GM23338 (cell line): ENCODE data around the gene TMEM256. TPM values are rescaled to one million over a fixed set of nuclear protein-coding genes. Genes with fewer than 3 reads are reported as not detected.

Source experiments
- ATAC-seq: fragments of 200-7000 bp; cut with Tn5 transposase; 3 replicates; pipeline ENCODE4 v1.9.1; 2020
- DNase-seq: peaks from one replicate; pipeline ENCODE4 v3.0.0-alpha.2; 2015; ENCODE audit warnings: low spot score
- H2AFZ ChIP-seq: fragments of 200-600 bp; sonication (generic); 2 replicates; pipeline ENCODE4 v1.8.0; 2016; ENCODE audit warnings: antibody characterized with exemption, mild to moderate bottlenecking, moderate library complexity
- H3F3A ChIP-seq: fragments of 200-600 bp; sonication (generic); replicated peaks from 2 replicates; pipeline ENCODE4 v1.8.0; 2017; ENCODE audit warnings: antibody characterized with exemption, mixed run types, low read depth
- H3K27ac ChIP-seq: fragments of 200-600 bp; sonication (generic); 2 replicates; pipeline ENCODE4 v1.6.1; 2016; ENCODE audit warnings: low read depth
- H3K27me3 ChIP-seq: fragments of 200-600 bp; sonication (generic); 2 replicates; pipeline ENCODE4 v1.8.0; 2016; ENCODE audit warnings: mild to moderate bottlenecking, mixed run types, moderate library complexity; ENCODE audit not compliant: insufficient read depth
- H3K36me3 ChIP-seq: fragments of 200-600 bp; sonication (generic); 2 replicates; pipeline ENCODE4 v1.8.0; 2016; ENCODE audit warnings: mild to moderate bottlenecking; ENCODE audit not compliant: insufficient read depth
- H3K4me1 ChIP-seq: fragments of 200-600 bp; sonication (generic); 2 replicates; pipeline ENCODE4 v1.8.0; 2016; ENCODE audit warnings: mild to moderate bottlenecking, moderate library complexity; ENCODE audit not compliant: insufficient read depth
- H3K4me2 ChIP-seq: fragments of 200-600 bp; sonication (generic); 2 replicates; pipeline ENCODE4 v1.7.1; 2017; ENCODE audit warnings: mixed run types
- H3K4me3 ChIP-seq: fragments of 200-600 bp; sonication (generic); 2 replicates; pipeline ENCODE4 v1.6.1; 2016; ENCODE audit warnings: mixed run types
- H3K79me2 ChIP-seq: fragments of 200-600 bp; sonication (generic); replicated peaks from 2 replicates; pipeline ENCODE4 v1.8.0; 2017; ENCODE audit warnings: mild to moderate bottlenecking; ENCODE audit not compliant: insufficient read depth
- H3K9me2 ChIP-seq: fragments of 200-600 bp; sonication (generic); 2 replicates; pipeline ENCODE4 v1.8.0; 2017; ENCODE audit not compliant: insufficient read depth
- H4K20me1 ChIP-seq: fragments of 200-600 bp; sonication (generic); replicated peaks from 2 replicates; pipeline ENCODE4 v1.8.0; 2017; ENCODE audit warnings: mild to moderate bottlenecking; ENCODE audit not compliant: insufficient read depth
- H3K27ac Mint-ChIP-seq: 2 replicates; pipeline ENCODE4 v1.8.0; 2020; ENCODE audit warnings: inconsistent platforms, mild to moderate bottlenecking, moderate library complexity, mixed read lengths
- H3K27me3 Mint-ChIP-seq: 3 replicates; pipeline ENCODE4 v1.8.0; 2022; ENCODE audit warnings: low read depth, mild to moderate bottlenecking, moderate library complexity, mixed read lengths, inconsistent platforms; ENCODE audit not compliant: insufficient read depth, poor library complexity
- H3K36me3 Mint-ChIP-seq: 3 replicates; pipeline ENCODE4 v1.8.0; 2021; ENCODE audit warnings: low read depth, mild to moderate bottlenecking, inconsistent platforms, moderate library complexity, mixed read lengths
- H3K4me1 Mint-ChIP-seq: 3 replicates; pipeline ENCODE4 v1.8.0; 2020; ENCODE audit warnings: mild to moderate bottlenecking, inconsistent platforms, mixed read lengths
- H3K4me3 Mint-ChIP-seq: 3 replicates; pipeline ENCODE4 v1.8.0; 2021; ENCODE audit warnings: moderate library complexity, mild to moderate bottlenecking, inconsistent platforms, mixed read lengths
- H3K9me3 Mint-ChIP-seq: 3 replicates; pipeline ENCODE4 v1.8.0; 2020; ENCODE audit warnings: moderate library complexity, mild to moderate bottlenecking, inconsistent platforms, mixed read lengths
- CREB1 ChIP-seq: fragments of 250-450 bp; sonication (Bioruptor Pico); IDR thresholded peaks from 2 replicates; pipeline ENCODE4 v1.5.0; 2020; ENCODE audit warnings: low read depth, mild to moderate bottlenecking, moderate library complexity
- EZH2 ChIP-seq: fragments of 200-600 bp; sonication (generic); IDR thresholded peaks from one replicate; pipeline ENCODE4 v1.8.0; 2017; ENCODE audit warnings: antibody characterized with exemption, mild to moderate bottlenecking, low read depth; ENCODE audit not compliant: unreplicated experiment
- EZH2phosphoT487 ChIP-seq: fragments of 200-600 bp; sonication (generic); IDR thresholded peaks from one replicate; pipeline ENCODE4 v1.8.1; 2018; ENCODE audit warnings: antibody characterized with exemption; ENCODE audit not compliant: unreplicated experiment
- NANOG ChIP-seq: IDR thresholded peaks from 2 replicates; pipeline ENCODE4 v1.6.1; 2016; ENCODE audit warnings: antibody characterized with exemption, borderline replicate concordance
- POLR2AphosphoS5 ChIP-seq: IDR thresholded peaks from 2 replicates; pipeline ENCODE4 v1.6.1; 2016; ENCODE audit warnings: antibody characterized with exemption, low read depth
- STAT1 ChIP-seq: IDR thresholded peaks from one replicate; pipeline ENCODE4 v1.6.1; 2016; ENCODE audit warnings: antibody characterized with exemption; ENCODE audit not compliant: unreplicated experiment
- ZNF114 ChIP-seq: fragments of 250-450 bp; sonication (Bioruptor Pico); IDR thresholded peaks from 2 replicates; pipeline ENCODE4 v1.5.0; 2020; ENCODE audit warnings: mild to moderate bottlenecking, moderate library complexity
- ZNF331 ChIP-seq: fragments of 250-450 bp; sonication (Bioruptor Pico); IDR thresholded peaks from 2 replicates; pipeline ENCODE4 v1.5.0; 2020; ENCODE audit warnings: low read depth, mild to moderate bottlenecking, moderate library complexity
- polyA plus RNA-seq: library from polyadenylated mRNA; unstranded; fragments of >200 nt; fragmentation: Nextera tagmentation; extraction: Ambion mirVana; gene quantifications from 2 replicates; pipeline ENCODE4 v1.2.1, GENCODE V29; 2016
- total RNA-seq: library from RNA; depleted of rRNA; stranded (reverse); fragments of >200 nt; shearing (Covaris generic); gene quantifications from 2 replicates; pipeline ENCODE4 v1.2.3, GENCODE V29; 2014
- TF ChIP-seq, protein P1 (sequence below): fragments of 250-450 bp; sonication (Bioruptor Pico); IDR thresholded peaks from 2 replicates; pipeline ENCODE4 v1.5.0; 2020; ENCODE audit warnings: mild to moderate bottlenecking, moderate library complexity
- TF ChIP-seq, protein P2 (sequence below): IDR thresholded peaks from one replicate; pipeline ENCODE4 v1.6.1; 2018; ENCODE audit warnings: antibody characterized with exemption; ENCODE audit not compliant: unreplicated experiment

Gene TMEM256
- total and polyA plus RNA-seq, 2 experiments from 2014 or later = 127 to 197 TPM

DNA sequence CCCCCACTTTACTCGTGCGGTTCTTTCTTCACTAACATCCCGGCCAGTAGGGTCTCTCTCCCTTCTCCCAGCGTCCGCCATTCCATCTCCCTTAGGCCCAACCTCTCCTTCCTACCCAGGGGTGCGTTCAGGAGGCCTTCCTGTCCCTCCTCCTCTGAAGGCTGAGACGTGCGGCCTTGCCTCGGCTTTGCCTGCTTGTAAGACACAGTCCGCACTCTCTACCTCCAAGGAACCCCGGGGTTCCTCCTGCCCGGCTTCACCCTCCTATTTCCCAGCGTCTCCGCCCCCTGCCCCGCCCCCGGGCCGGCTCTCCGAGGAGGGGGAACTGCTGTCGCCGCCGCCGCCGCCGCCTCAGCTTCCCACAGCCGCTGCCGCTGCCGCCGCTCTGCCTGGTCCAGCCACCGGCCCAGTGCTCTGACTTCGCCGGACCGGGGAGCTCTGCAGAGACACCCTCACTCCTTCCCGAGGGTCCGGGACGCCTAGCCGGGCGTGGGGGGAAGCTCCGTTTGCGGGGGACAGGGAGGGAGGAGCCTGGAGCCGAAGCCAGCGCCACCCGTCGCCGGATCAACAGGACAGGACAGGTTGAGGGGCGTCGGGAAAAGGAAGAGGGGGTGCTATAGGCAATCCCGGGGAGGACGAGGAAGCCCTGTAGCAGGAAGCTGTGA, 34.2 kb upstream of the TMEM256 start:
- H3K4me1 ChIP-seq = peaks cover 22% of the 10 kb centered on the region
- no peaks in the 10 kb centered on the region; the same call in 1 of the 2 replicates for H4K20me1 ChIP-seq
- peak overlapping the region; percentile 76 for H3K4me2 ChIP-seq
- Mint-ChIP-seq H3K9me3 (no peaks in the 10 kb centered on the region), H3K36me3 (no peaks in the 10 kb centered on the region; the same call in 2 of the 3 replicates), H3K27me3 (peaks cover 48% of the 10 kb centered on the region), H3K4me1 (peaks cover 30% of the 10 kb centered on the region), H3K27ac (no peak overlapping the region; the same call in 1 of the 2 replicates), H3K4me3 (peak overlapping the region; percentile 84)
- peaks cover 35% of the 10 kb centered on the region for H3K27me3 ChIP-seq
- no peaks in the 10 kb centered on the region for H3K36me3 ChIP-seq
- peaks cover 40% of the 10 kb centered on the region for H3F3A ChIP-seq
- TF ChIP-seq ZNF114 (CRISPR knock-in tag) (no peak), POLR2AphosphoS5 (peak; percentile 75), STAT1 (no peak)
- ATAC-seq = peak; percentile 8
- H2AFZ ChIP-seq = 0 out of 2 replicates have a peak overlapping the region, but pooled peaks have one; percentile 72
- peak overlapping the region; percentile 98 for H3K4me3 ChIP-seq
- H3K27ac ChIP-seq = no peak overlapping the region
- H3K79me2 ChIP-seq = no peaks in the 10 kb centered on the region
- H3K9me2 ChIP-seq = no peaks in the 10 kb centered on the region
- peak; percentile 86 for DNase-seq

DNA sequence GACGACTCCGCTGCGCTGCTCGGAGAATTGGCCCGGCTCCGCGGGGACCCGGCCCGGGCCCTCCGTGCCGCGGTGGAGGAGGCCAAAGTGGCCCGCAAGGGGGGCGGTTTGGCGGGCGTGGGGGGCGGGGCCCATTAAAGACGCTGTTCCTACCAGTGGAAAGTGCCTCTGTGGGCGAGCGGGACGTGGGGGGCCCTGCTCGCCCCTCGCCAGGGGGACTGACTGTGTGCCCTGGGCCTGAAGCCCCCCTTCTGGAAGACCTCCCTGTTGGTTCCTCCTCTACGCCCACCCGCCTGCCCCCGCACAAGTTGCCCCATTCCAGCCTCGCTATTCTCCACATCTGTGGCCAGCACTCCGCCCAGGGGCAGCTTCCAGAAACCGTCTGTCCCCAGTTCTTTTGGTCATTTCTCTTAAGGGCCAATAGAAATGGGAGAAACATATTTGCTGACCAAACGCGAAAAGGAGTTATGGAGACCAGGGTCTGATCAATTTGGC, 33.5 kb upstream of the TMEM256 start:
- peak overlapping the region; percentile 98 for H3K4me3 ChIP-seq
- H3K79me2 ChIP-seq = no peaks in the 10 kb centered on the region
- H3K4me1 Mint-ChIP-seq = peaks cover 29% of the 10 kb centered on the region
- no peaks in the 10 kb centered on the region; the same call in 2 of the 3 replicates for H3K36me3 Mint-ChIP-seq
- peak overlapping the region; percentile 84 for H3K4me3 Mint-ChIP-seq
- H3K9me3 Mint-ChIP-seq = no peaks in the 10 kb centered on the region
- H3K9me2 ChIP-seq = no peaks in the 10 kb centered on the region
- ATAC-seq = no peak
- peaks cover 40% of the 10 kb centered on the region for H3F3A ChIP-seq
- H3K27me3 ChIP-seq = peaks cover 31% of the 10 kb centered on the region
- DNase-seq = no peak
- no peaks in the 10 kb centered on the region; the same call in 1 of the 2 replicates for H4K20me1 ChIP-seq
- peak overlapping the region; percentile 76 for H3K4me2 ChIP-seq
- H3K27me3 Mint-ChIP-seq = peaks cover 48% of the 10 kb centered on the region
- H3K27ac Mint-ChIP-seq = no peak overlapping the region; the same call in 1 of the 2 replicates
- H3K27ac ChIP-seq = no peak overlapping the region
- 0 out of 2 replicates have a peak overlapping the region, but pooled peaks have one; percentile 47 for H2AFZ ChIP-seq
- H3K36me3 ChIP-seq = no peaks in the 10 kb centered on the region
- H3K4me1 ChIP-seq = peaks cover 22% of the 10 kb centered on the region
- no peak for TF ChIP-seq NANOG
- TF ChIP-seq CREB1 = no peak
- TF ChIP-seq, protein P1, sequence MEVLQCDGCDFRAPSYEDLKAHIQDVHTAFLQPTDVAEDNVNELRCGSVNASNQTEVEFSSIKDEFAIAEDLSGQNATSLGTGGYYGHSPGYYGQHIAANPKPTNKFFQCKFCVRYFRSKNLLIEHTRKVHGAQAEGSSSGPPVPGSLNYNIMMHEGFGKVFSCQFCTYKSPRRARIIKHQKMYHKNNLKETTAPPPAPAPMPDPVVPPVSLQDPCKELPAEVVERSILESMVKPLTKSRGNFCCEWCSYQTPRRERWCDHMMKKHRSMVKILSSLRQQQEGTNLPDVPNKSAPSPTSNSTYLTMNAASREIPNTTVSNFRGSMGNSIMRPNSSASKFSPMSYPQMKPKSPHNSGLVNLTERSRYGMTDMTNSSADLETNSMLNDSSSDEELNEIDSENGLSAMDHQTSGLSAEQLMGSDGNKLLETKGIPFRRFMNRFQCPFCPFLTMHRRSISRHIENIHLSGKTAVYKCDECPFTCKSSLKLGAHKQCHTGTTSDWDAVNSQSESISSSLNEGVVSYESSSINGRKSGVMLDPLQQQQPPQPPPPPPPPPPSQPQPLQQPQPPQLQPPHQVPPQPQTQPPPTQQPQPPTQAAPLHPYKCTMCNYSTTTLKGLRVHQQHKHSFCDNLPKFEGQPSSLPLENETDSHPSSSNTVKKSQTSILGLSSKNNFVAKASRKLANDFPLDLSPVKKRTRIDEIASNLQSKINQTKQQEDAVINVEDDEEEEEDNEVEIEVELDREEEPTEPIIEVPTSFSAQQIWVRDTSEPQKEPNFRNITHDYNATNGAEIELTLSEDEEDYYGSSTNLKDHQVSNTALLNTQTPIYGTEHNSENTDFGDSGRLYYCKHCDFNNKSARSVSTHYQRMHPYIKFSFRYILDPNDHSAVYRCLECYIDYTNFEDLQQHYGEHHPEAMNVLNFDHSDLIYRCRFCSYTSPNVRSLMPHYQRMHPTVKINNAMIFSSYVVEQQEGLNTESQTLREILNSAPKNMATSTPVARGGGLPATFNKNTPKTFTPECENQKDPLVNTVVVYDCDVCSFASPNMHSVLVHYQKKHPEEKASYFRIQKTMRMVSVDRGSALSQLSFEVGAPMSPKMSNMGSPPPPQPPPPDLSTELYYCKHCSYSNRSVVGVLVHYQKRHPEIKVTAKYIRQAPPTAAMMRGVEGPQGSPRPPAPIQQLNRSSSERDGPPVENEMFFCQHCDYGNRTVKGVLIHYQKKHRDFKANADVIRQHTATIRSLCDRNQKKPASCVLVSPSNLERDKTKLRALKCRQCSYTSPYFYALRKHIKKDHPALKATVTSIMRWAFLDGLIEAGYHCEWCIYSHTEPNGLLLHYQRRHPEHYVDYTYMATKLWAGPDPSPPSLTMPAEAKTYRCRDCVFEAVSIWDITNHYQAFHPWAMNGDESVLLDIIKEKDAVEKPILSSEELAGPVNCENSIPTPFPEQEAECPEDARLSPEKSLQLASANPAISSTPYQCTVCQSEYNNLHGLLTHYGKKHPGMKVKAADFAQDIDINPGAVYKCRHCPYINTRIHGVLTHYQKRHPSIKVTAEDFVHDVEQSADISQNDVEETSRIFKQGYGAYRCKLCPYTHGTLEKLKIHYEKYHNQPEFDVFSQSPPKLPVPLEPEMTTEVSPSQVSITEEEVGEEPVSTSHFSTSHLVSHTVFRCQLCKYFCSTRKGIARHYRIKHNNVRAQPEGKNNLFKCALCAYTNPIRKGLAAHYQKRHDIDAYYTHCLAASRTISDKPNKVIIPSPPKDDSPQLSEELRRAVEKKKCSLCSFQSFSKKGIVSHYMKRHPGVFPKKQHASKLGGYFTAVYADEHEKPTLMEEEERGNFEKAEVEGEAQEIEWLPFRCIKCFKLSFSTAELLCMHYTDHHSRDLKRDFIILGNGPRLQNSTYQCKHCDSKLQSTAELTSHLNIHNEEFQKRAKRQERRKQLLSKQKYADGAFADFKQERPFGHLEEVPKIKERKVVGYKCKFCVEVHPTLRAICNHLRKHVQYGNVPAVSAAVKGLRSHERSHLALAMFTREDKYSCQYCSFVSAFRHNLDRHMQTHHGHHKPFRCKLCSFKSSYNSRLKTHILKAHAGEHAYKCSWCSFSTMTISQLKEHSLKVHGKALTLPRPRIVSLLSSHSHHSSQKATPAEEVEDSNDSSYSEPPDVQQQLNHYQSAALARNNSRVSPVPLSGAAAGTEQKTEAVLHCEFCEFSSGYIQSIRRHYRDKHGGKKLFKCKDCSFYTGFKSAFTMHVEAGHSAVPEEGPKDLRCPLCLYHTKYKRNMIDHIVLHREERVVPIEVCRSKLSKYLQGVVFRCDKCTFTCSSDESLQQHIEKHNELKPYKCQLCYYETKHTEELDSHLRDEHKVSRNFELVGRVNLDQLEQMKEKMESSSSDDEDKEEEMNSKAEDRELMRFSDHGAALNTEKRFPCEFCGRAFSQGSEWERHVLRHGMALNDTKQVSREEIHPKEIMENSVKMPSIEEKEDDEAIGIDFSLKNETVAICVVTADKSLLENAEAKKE (CRISPR knock-in tag) = no peak
- no peak for TF ChIP-seq ZNF331 (CRISPR knock-in tag)
- TF ChIP-seq STAT1 = no peak
- no peak for TF ChIP-seq EZH2phosphoT487
- TF ChIP-seq, protein P2, sequence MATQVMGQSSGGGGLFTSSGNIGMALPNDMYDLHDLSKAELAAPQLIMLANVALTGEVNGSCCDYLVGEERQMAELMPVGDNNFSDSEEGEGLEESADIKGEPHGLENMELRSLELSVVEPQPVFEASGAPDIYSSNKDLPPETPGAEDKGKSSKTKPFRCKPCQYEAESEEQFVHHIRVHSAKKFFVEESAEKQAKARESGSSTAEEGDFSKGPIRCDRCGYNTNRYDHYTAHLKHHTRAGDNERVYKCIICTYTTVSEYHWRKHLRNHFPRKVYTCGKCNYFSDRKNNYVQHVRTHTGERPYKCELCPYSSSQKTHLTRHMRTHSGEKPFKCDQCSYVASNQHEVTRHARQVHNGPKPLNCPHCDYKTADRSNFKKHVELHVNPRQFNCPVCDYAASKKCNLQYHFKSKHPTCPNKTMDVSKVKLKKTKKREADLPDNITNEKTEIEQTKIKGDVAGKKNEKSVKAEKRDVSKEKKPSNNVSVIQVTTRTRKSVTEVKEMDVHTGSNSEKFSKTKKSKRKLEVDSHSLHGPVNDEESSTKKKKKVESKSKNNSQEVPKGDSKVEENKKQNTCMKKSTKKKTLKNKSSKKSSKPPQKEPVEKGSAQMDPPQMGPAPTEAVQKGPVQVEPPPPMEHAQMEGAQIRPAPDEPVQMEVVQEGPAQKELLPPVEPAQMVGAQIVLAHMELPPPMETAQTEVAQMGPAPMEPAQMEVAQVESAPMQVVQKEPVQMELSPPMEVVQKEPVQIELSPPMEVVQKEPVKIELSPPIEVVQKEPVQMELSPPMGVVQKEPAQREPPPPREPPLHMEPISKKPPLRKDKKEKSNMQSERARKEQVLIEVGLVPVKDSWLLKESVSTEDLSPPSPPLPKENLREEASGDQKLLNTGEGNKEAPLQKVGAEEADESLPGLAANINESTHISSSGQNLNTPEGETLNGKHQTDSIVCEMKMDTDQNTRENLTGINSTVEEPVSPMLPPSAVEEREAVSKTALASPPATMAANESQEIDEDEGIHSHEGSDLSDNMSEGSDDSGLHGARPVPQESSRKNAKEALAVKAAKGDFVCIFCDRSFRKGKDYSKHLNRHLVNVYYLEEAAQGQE = no peak
- TF ChIP-seq EZH2 = no peak
